Astrocyte (in vitro differentiated cells and primary cell): Measurements from ENCODE around the gene POU3F1. TPM values are rescaled to one million over a fixed set of nuclear protein-coding genes. Genes with fewer than 3 reads are reported as not detected.
"Not testable (repeated sequence)": the region's sequence is repeated elsewhere in the genome, so short reads cannot be mapped to it uniquely, and the experiment has no call there.

Source experiments
- DNase-seq: peaks from one replicate; pipeline ENCODE4 v3.0.0-alpha.2; 2010; ENCODE audit warnings: low read depth
- FAIRE-seq: peaks from 2 replicates; lab custom pipeline; 2011; peaks lifted over from hg19 to GRCh38; lab: Jason Lieb, UNC
- H2AFZ ChIP-seq: 2 replicates; pipeline ENCODE4 v1.6.0; 2012; ENCODE audit warnings: low read depth, low read length, inconsistent platforms
- H3K27ac ChIP-seq: 2 replicates; pipeline ENCODE4 v1.5.1; 2011; ENCODE audit warnings: low read depth, low read length, inconsistent platforms
- H3K27me3 ChIP-seq: 2 replicates; pipeline ENCODE4 v1.6.0; 2011; ENCODE audit warnings: low read length, inconsistent platforms; ENCODE audit not compliant: insufficient read depth
- H3K36me3 ChIP-seq: 2 replicates; pipeline ENCODE4 v1.5.1; 2011; ENCODE audit warnings: low read length, inconsistent platforms; ENCODE audit not compliant: insufficient read depth
- H3K4me1 ChIP-seq: 2 replicates; pipeline ENCODE4 v1.5.1; 2011; ENCODE audit warnings: low read length, inconsistent platforms; ENCODE audit not compliant: insufficient read depth
- H3K4me2 ChIP-seq: 2 replicates; pipeline ENCODE4 v1.6.0; 2012; ENCODE audit warnings: low read length, inconsistent platforms
- H3K4me3 ChIP-seq: 2 replicates; pipeline ENCODE4 v1.5.1; 2011; ENCODE audit warnings: low read depth, mild to moderate bottlenecking, low read length, inconsistent platforms; ENCODE audit not compliant: insufficient read depth
- H3K79me2 ChIP-seq: 2 replicates; pipeline ENCODE4 v1.6.0; 2012; ENCODE audit warnings: mild to moderate bottlenecking, low read length, inconsistent platforms; ENCODE audit not compliant: insufficient read depth
- H3K9ac ChIP-seq: 2 replicates; pipeline ENCODE4 v1.6.0; 2012; ENCODE audit warnings: mild to moderate bottlenecking, low read length, inconsistent platforms
- H3K9me3 ChIP-seq: 2 replicates; pipeline ENCODE4 v1.5.1; 2012; ENCODE audit warnings: low read depth, mild to moderate bottlenecking, low read length, inconsistent platforms; ENCODE audit not compliant: insufficient read depth
- H4K20me1 ChIP-seq: 2 replicates; pipeline ENCODE4 v1.6.0; 2012; ENCODE audit warnings: low read length, inconsistent platforms; ENCODE audit not compliant: insufficient read depth
- H3K27ac Mint-ChIP-seq: one replicate; pipeline ENCODE4 v1.8.0; 2021; ENCODE audit warnings: mild to moderate bottlenecking, mixed read lengths; ENCODE audit not compliant: unreplicated experiment
- H3K27me3 Mint-ChIP-seq: one replicate; pipeline ENCODE4 v1.8.0; 2021; ENCODE audit warnings: low read depth, mixed read lengths; ENCODE audit not compliant: unreplicated experiment
- H3K36me3 Mint-ChIP-seq: one replicate; pipeline ENCODE4 v1.8.0; 2021; ENCODE audit warnings: low read depth, mixed read lengths; ENCODE audit not compliant: unreplicated experiment
- H3K4me1 Mint-ChIP-seq: one replicate; pipeline ENCODE4 v1.8.0; 2021; ENCODE audit warnings: low read depth, mixed read lengths; ENCODE audit not compliant: unreplicated experiment
- H3K4me3 Mint-ChIP-seq: one replicate; pipeline ENCODE4 v1.8.0; 2021; ENCODE audit warnings: mild to moderate bottlenecking, moderate library complexity, mixed read lengths; ENCODE audit not compliant: unreplicated experiment
- H3K9me3 Mint-ChIP-seq: one replicate; pipeline ENCODE4 v1.8.0; 2021; ENCODE audit warnings: mild to moderate bottlenecking, mixed read lengths; ENCODE audit not compliant: unreplicated experiment
- CTCF ChIP-seq: IDR thresholded peaks from 2 replicates; pipeline ENCODE4 v1.5.1; 2011; ENCODE audit warnings: low read depth, mild to moderate bottlenecking, inconsistent platforms, low read length, moderate library complexity; ENCODE audit not compliant: insufficient read depth
- EZH2 ChIP-seq: IDR thresholded peaks from 2 replicates; pipeline ENCODE4 v1.6.1; 2012; ENCODE audit warnings: mild to moderate bottlenecking, low read length, inconsistent platforms; ENCODE audit not compliant: insufficient read depth
- total RNA-seq: library from RNA; stranded (reverse); gene quantifications from 2 replicates; pipeline ENCODE4 v1.2.1, GENCODE V29; 2021

Gene POU3F1
- total RNA-seq, 1 donor from 2014 or later: 2.3 TPM

- Histone ChIP-seq H2AFZ (no peak overlapping the region), H3K27me3 (peaks cover 7% of the 10 kb centered on the region), H3K27ac (no peak overlapping the region), H3K79me2 (no peaks in the 10 kb centered on the region), H4K20me1 (no peaks in the 10 kb centered on the region), H3K36me3 (no peaks in the 10 kb centered on the region), H3K9ac (no peak overlapping the region), H3K4me2 (no peak overlapping the region), H3K4me3 (no peak overlapping the region), H3K9me3 (no peaks in the 10 kb centered on the region), H3K4me1 (peaks cover 9% of the 10 kb centered on the region)
- Mint-ChIP-seq H3K27me3 (peaks cover 15% of the 10 kb centered on the region), H3K4me1 (peaks cover 15% of the 10 kb centered on the region), H3K27ac (no peak overlapping the region), H3K4me3 (no peak overlapping the region), H3K9me3 (peaks cover 2% of the 10 kb centered on the region), H3K36me3 (peaks cover 5% of the 10 kb centered on the region)
- no peak for TF ChIP-seq CTCF
- FAIRE-seq (no peak), DNase-seq (no peak)
Measured at GRCh38 chr1:38037221-38037939, 9.2 kb downstream of the POU3F1 start.

- no peak for DNase-seq
- Histone ChIP-seq H3K27me3 (no peaks in the 10 kb centered on the region), H3K36me3 (no peaks in the 10 kb centered on the region), H4K20me1 (no peaks in the 10 kb centered on the region), H3K9ac (no peak overlapping the region), H3K27ac (no peak overlapping the region), H3K4me2 (no peak overlapping the region), H3K9me3 (no peaks in the 10 kb centered on the region), H3K79me2 (no peaks in the 10 kb centered on the region), H2AFZ (no peak overlapping the region), H3K4me1 (peaks cover 19% of the 10 kb centered on the region), H3K4me3 (no peak overlapping the region)
- Mint-ChIP-seq H3K27ac (no peak overlapping the region), H3K36me3 (peaks cover 2% of the 10 kb centered on the region), H3K27me3 (peaks cover 7% of the 10 kb centered on the region), H3K4me1 (peaks cover 24% of the 10 kb centered on the region), H3K4me3 (no peak overlapping the region), H3K9me3 (peaks cover 2% of the 10 kb centered on the region)
- no peak for FAIRE-seq
- no peak for TF ChIP-seq EZH2
- TF ChIP-seq CTCF: no peak
Measured at GRCh38 chr1:38034871-38035270, 11.7 kb downstream of the POU3F1 start.

- not testable (repeated sequence) for FAIRE-seq, H3K4me3 Mint-ChIP-seq, H3K9ac ChIP-seq
Measured at GRCh38 chr1:38032992-38033391, 13.6 kb downstream of the POU3F1 start.

More at GRCh38 chr1:38032992-38033391, 13.6 kb downstream of the POU3F1 start:
- H3K27me3 Mint-ChIP-seq, H4K20me1 ChIP-seq, H3K36me3 ChIP-seq, H2AFZ ChIP-seq, H3K4me3 ChIP-seq, H3K9me3 ChIP-seq, H3K27me3 ChIP-seq, H3K4me2 ChIP-seq, H3K27ac ChIP-seq, H3K27ac Mint-ChIP-seq, H3K79me2 ChIP-seq, DNase-seq, H3K9me3 Mint-ChIP-seq, H3K36me3 Mint-ChIP-seq: not testable (repeated sequence)
- H3K4me1 Mint-ChIP-seq: peaks cover 32% of the 10 kb centered on the region
- peaks cover 26% of the 10 kb centered on the region for H3K4me1 ChIP-seq
